ENCODE results near the gene LRRTM1.

LRRTM1 gene

GRCh38 chr2:80329491-80329890 is 24.9 kb upstream of the LRRTM1 start:
- TF ChIP-seq REST (IDR thresholded peaks at IDR 0.05; ENCODE audit: low read depth), result no peak
- TF ChIP-seq TEAD4 (IDR thresholded peaks at IDR 0.05), result no peak
- no peak for TF ChIP-seq CREB1 (IDR thresholded peaks at IDR 0.05; ENCODE audit: low read depth)
- no peak for TF ChIP-seq EGR1 (IDR thresholded peaks at IDR 0.05)
- TF ChIP-seq CEBPB (IDR thresholded peaks at IDR 0.05), result no peak
- no peak for TF ChIP-seq FOXM1 (IDR thresholded peaks at IDR 0.05; ENCODE audit: borderline replicate concordance, low read depth)
- TF ChIP-seq YY1 (IDR thresholded peaks at IDR 0.05; ENCODE audit: low read depth), result no peak
- no peak for TF ChIP-seq USF1 (IDR thresholded peaks at IDR 0.05)
- TF ChIP-seq RAD21 (IDR thresholded peaks at IDR 0.05; ENCODE audit: low read depth), result no peak
- TF ChIP-seq MAX (IDR thresholded peaks at IDR 0.05), result no peak
- no peak for TF ChIP-seq TCF12 (IDR thresholded peaks at IDR 0.05; ENCODE audit: low read depth)
- TF ChIP-seq NFIC (IDR thresholded peaks at IDR 0.05), result no peak
- no peak for TF ChIP-seq ZBTB7A (IDR thresholded peaks at IDR 0.05; ENCODE audit: low read depth)
- TF ChIP-seq TAF1 (IDR thresholded peaks at IDR 0.05; ENCODE audit: low read depth), result no peak
- no peak for TF ChIP-seq EP300 (IDR thresholded peaks at IDR 0.05; ENCODE audit: borderline replicate concordance)

- TF ChIP-seq TAF1 (IDR thresholded peaks at IDR 0.05; ENCODE audit: low read depth), result no peak
- TF ChIP-seq FOXM1 (IDR thresholded peaks at IDR 0.05; ENCODE audit: borderline replicate concordance, low read depth), result no peak
- no peak for TF ChIP-seq CEBPB (IDR thresholded peaks at IDR 0.05)
- no peak for TF ChIP-seq ZBTB7A (IDR thresholded peaks at IDR 0.05; ENCODE audit: low read depth)
- TF ChIP-seq NFIC (IDR thresholded peaks at IDR 0.05), result no peak
- no peak for TF ChIP-seq REST (IDR thresholded peaks at IDR 0.05; ENCODE audit: low read depth)
- no peak for TF ChIP-seq MAX (IDR thresholded peaks at IDR 0.05)
- TF ChIP-seq USF1 (IDR thresholded peaks at IDR 0.05), result no peak
- no peak for TF ChIP-seq TEAD4 (IDR thresholded peaks at IDR 0.05)
- no peak for TF ChIP-seq EGR1 (IDR thresholded peaks at IDR 0.05)
Observed at GRCh38 chr2:80328159-80328571, 23.6 kb upstream of the LRRTM1 start.

GRCh38 chr2:80326861-80327260 is 22.3 kb upstream of the LRRTM1 start:
- TF ChIP-seq CREB1 (IDR thresholded peaks at IDR 0.05; ENCODE audit: low read depth), result no peak
- TF ChIP-seq RAD21 (IDR thresholded peaks at IDR 0.05; ENCODE audit: low read depth), result no peak
- no peak for TF ChIP-seq NFIC (IDR thresholded peaks at IDR 0.05)
- no peak for TF ChIP-seq TAF1 (IDR thresholded peaks at IDR 0.05; ENCODE audit: low read depth)
- no peak for TF ChIP-seq YY1 (IDR thresholded peaks at IDR 0.05; ENCODE audit: low read depth)
- TF ChIP-seq TCF12 (IDR thresholded peaks at IDR 0.05; ENCODE audit: low read depth), result no peak
- no peak for TF ChIP-seq REST (IDR thresholded peaks at IDR 0.05; ENCODE audit: low read depth)
- no peak for TF ChIP-seq FOXM1 (IDR thresholded peaks at IDR 0.05; ENCODE audit: borderline replicate concordance, low read depth)
- TF ChIP-seq USF1 (IDR thresholded peaks at IDR 0.05), result no peak
- TF ChIP-seq EGR1 (IDR thresholded peaks at IDR 0.05), result no peak
- no peak for TF ChIP-seq CEBPB (IDR thresholded peaks at IDR 0.05)
- no peak for TF ChIP-seq EP300 (IDR thresholded peaks at IDR 0.05; ENCODE audit: borderline replicate concordance)
- TF ChIP-seq MAX (IDR thresholded peaks at IDR 0.05), result no peak
- no peak for TF ChIP-seq ZBTB7A (IDR thresholded peaks at IDR 0.05; ENCODE audit: low read depth)
- no peak for TF ChIP-seq TEAD4 (IDR thresholded peaks at IDR 0.05)

- TF ChIP-seq FOXM1 (IDR thresholded peaks at IDR 0.05; ENCODE audit: borderline replicate concordance, low read depth), result no peak
- no peak for TF ChIP-seq MAX (IDR thresholded peaks at IDR 0.05)
- no peak for TF ChIP-seq CREB1 (IDR thresholded peaks at IDR 0.05; ENCODE audit: low read depth)
- no peak for TF ChIP-seq TEAD4 (IDR thresholded peaks at IDR 0.05)
- TF ChIP-seq TCF12 (IDR thresholded peaks at IDR 0.05; ENCODE audit: low read depth), result no peak
- TF ChIP-seq NFIC (IDR thresholded peaks at IDR 0.05), result no peak
- TF ChIP-seq REST (IDR thresholded peaks at IDR 0.05; ENCODE audit: low read depth), result no peak
- TF ChIP-seq CEBPB (IDR thresholded peaks at IDR 0.05), result no peak
- no peak for TF ChIP-seq TAF1 (IDR thresholded peaks at IDR 0.05; ENCODE audit: low read depth)
- no peak for TF ChIP-seq ZBTB7A (IDR thresholded peaks at IDR 0.05; ENCODE audit: low read depth)
Observed at GRCh38 chr2:80326214-80326613, 21.7 kb upstream of the LRRTM1 start.
